GM19240 (cell line): ENCODE results near the gene NEUROD1.

Source experiments
- DNase-seq: peaks from one replicate; pipeline ENCODE4 v3.0.0; 2011; ENCODE audit warnings: low spot score; ENCODE audit not compliant: insufficient read length

NEUROD1 gene

GRCh38 chr2:181643151-181643550 is 37.2 kb downstream of the NEUROD1 start:
- DNase-seq = no peak

GRCh38 chr2:181642086-181642485 is 38.2 kb downstream of the NEUROD1 start:
- no peak for DNase-seq

GRCh38 chr2:181639686-181640085 is 40.6 kb downstream of the NEUROD1 start:
- no peak for DNase-seq

GRCh38 chr2:181632733-181633401 is 47.5 kb downstream of the NEUROD1 start:
- DNase-seq = no peak

GRCh38 chr2:181628590-181629585 is 51.4 kb downstream of the NEUROD1 start:
- DNase-seq = no peak

GRCh38 chr2:181627545-181627944 is 52.8 kb downstream of the NEUROD1 start:
- DNase-seq = no peak

- DNase-seq = no peak
These were observed 53.6 kb downstream of the NEUROD1 start for GRCh38 chr2:181626671-181627070.
